ELR (cell line): ENCODE data around the gene TIMM8A.

Source experiments
- DNase-seq: peaks from one replicate; pipeline ENCODE4 v3.0.0-alpha.2; 2015; ENCODE audit warnings: low read depth

Gene TIMM8A, protein sequence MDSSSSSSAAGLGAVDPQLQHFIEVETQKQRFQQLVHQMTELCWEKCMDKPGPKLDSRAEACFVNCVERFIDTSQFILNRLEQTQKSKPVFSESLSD

DNA sequence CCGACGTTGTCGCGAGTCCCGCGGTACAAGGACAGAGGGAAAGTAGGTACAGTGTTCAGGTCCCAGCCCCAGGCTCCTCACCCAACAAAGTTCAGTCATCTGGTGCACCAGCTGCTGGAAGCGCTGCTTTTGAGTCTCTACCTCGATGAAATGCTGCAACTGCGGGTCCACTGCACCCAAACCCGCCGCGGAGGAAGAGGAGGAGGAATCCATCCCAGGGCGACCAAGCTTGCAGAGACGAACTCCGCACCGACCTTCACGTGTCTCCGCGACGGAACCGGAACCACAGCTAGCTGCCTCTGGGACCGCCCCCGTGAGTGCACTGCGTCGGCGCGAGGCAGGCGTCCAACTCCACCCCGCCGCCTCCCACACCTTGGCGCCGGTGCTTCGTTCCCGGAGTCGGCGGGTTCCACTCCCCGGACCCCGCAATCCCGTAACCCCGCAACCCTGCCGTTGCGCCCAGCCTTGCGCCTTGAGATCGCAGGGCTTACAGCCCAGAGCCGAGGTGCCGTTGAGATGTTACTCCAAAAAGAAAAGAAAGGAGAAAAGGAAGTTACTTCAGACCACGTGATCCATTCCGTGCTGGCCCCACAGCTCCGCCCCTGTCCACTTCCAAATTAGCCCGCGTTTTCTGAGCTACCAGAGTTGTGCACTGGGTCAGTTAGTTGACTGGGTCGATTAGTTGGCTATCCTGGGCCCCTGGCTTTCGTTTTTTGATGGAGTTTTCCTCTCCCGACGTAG lies at the start of gene TIMM8A:
TIMM8A (minus strand) TSS at position 291 of the 741 bp plus-strand sequence; CDS start at position 213, 78 bp downstream.
- peak; percentile 85 for DNase-seq

DNA sequence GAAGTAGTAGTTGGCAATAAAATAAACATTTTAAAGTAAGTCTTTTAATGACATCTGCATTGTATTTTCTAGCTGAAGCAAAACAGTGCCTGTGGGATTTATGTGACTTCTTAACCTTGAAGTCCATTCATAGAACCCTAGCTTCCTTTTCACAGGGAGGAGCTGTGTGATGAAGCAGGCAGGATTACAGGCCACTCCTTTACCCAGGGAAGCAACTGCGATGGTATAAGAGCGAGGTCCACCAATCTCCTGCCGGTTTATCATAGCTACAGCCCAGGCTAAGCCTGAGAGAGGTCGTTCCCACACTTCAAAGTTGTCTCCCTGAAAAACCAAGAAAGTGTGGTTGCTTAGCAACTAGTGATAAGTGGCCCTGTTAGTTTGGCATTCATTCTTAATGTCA lies 49.2 kb upstream of the TIMM8A start:
- DNase-seq = peak; percentile 40

DNA sequence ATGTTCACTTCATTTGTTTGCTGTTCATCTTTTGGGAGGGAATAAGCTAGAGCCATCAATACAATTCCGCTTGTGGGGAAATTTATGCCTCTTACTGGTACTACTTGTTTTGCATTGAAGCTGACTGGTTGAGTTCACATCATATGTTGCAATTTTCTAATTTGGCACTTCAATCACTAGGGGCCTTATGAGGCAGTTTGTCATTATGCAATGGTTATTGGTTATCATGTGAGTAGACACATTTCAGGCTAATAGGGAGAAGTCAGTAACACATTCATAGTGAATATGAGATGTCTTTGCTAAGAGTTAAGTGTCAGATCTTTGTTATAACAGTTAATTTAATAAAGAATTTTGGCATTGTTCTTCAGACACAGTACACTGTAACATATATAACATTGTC lies 47.2 kb upstream of the TIMM8A start:
- no peak for DNase-seq

DNA sequence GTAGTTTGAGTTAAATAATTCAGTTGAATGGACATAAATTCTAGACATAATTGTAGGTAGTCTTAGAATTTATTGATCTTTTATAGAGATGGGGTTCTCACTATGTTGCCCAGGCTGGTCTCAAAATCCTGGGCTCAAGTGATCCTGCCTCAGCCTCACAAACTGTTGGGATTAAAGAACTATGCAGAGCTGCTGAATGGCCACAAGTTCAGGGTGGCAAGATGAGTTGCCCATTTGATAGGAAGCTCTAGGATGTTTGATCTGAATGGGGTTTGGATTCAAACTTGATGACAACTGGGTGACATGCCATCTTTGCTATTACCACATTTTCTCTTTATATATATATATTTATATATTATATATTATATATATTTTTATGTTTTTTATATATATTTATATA lies 45.8 kb upstream of the TIMM8A start:
- DNase-seq = no peak

DNA sequence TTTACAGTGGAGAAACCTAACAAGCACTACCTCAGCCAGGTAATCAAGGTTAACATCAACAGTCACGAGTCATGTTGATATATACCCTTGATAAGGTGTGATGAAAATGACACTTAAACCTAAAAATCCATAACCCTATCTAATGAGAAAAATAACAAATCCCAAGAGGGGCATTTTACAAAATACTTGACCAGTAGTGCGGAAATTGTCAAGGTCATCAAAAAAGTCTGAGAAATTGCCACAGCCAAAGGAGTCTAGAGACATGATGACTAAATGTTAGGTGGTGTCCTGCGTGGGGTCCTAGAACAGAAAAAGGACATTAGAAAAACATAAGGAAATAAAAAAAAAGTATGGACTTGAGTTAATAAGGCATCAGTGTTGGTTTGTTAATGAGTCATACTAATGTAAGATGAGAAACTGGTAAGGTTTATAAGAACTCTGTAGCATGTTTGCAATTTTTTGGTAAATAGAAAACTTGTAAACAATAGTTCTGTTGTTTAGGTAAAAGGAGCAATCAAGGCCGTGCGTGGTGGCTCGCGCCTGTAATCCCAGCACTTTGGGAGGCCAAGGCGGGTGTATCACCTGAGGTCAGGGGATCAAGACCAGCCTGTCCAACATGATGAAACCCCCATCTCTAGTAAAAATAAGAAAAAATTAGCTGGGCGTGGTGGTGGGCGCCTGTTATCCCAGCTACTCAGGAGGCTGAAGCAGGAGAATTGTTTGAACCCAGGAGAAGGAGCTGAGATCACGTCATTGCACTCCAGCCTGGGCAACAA lies 45.2 kb upstream of the TIMM8A start:
- DNase-seq = peak; percentile 40

DNA sequence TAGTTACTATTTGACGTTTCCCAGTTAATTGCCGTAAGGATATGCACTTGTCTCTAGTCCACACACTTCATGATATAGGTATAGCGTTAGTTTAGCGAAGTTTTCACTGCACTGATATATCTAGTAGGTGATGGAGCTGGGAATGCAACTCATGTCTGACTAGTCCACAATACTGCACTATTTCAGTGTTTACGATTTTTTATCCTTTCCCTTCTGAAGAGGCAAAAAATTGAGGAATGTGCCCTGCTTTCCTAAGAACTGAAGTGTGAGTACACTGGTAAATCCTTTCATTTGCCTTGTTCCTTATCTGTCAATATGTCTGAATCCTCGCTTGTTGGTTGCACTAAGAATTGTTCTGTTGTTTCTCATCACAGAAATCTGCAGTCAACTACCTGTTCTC lies 43.3 kb upstream of the TIMM8A start:
- no peak for DNase-seq

DNA sequence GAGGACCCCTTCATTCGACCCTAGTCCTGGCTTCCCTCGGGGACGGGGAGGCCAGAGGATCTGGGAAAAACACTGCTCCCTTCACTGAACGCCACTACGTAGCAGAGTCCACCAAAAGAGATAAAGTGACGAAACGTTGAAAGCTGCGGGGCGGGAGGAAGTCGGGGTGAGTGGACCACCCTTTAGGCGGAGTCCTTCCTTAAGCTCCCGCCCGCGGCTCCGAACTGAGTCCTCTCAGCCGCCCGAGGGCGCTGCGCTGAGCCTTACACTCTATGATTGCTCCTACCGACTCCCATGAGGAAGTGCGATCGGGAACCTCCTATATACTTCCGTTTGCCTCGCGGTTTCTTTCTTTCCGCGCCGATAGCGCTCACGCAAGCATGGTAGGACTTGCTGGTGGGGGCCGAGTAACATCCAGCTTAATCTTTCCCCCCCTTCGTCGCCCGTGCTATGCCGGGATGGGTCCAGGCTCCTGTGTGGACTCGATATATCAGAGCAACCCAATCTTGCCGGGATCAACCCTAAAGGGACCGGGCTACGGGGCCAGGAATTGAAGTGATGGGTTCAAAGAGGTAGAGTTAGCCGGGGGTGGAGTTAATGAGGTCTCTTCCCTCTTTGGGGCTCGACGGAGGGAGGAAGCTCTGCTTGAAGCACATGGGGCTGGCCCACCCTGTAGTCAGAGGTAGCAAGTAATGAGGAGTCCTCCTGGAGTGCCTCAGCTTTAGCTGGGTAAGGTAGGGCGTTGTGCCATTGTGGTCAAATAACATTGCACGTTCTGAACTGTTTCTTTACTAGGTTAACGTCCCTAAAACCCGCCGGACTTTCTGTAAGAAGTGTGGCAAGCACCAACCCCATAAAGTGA lies 42.4 kb upstream of the TIMM8A start, which contains the start of gene RPL36A:
RPL36A (plus strand) TSS at position 348 of the 862 bp plus-strand sequence; CDS start at position 381, 33 bp downstream.
- peak; percentile 94 for DNase-seq

DNA sequence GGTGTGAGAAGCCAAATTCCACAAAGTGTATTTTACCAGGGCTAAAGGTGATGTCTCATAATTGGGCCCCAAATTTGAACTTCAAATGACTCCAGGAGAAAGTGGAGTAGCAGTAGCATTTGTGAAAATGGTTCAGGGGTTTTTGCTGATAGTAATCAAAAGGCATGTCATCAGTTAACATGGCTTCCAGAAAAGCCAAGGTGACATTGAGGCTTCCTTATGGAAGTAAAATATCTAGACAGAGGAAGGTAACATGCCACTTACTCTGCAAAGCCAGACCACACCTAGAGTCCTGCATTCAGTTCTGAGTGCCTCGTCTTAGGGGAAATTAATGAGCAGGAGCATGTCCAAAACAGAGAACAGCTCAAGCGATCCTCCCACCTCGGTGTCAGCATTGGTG lies 40.1 kb upstream of the TIMM8A start:
- DNase-seq = no peak

DNA sequence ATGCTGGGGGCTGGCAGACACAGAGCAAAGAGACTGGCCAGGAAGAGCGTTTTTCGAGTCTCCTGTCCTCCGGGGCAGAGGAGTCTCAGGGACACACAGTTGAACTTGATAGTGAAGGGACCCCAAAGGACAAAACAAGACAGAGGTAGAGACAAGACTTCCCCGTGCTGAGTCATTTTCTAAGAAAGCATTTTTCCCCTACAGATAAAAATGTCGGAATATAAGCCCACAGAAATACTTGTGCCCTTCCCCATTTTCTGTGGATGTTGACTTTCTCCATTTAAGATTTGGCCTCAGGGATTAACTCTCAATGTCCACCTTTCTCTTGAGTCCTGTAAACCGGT lies 38.0 kb upstream of the TIMM8A start:
- DNase-seq = no peak

DNA sequence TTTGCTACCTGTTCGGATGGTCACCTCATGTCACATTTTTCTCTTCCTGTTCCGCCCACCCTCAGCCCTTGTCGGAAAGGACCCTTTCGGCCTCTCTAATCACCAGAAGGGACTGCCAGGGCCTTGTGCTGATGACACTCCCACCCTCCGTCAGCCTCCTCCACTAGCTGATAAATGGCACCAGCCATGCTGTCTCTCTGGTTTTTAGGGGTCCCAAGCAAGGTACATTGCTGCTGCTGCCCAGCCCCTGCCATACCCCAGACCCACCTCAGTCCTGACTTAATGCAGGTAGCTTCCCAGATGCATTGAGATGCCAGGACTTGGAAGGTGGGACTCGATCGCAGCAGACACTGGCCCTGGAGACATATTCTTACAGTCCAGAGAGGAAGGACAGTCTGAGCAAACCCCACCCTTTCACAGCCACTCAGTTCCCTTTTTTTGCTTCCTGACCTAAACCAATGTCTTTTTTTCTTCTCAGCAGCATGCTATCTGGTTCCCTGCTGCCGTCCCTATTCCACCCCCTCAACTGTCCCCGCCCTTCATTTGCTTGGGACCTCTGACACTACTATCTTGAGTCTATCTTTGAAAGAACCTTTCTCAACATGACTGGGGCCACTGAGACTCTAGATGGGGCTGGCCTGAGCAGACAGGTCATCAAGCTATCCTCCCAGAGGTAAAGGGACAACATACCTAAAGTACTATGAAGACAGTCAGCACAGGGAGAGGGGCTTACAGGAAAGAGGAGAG lies 37.4 kb upstream of the TIMM8A start, which contains the start of gene BTK:
BTK (minus strand) TSS at position 397 of the 747 bp plus-strand sequence. CDS start 10,907 bp downstream, outside the sequence.
- no peak for DNase-seq

DNA sequence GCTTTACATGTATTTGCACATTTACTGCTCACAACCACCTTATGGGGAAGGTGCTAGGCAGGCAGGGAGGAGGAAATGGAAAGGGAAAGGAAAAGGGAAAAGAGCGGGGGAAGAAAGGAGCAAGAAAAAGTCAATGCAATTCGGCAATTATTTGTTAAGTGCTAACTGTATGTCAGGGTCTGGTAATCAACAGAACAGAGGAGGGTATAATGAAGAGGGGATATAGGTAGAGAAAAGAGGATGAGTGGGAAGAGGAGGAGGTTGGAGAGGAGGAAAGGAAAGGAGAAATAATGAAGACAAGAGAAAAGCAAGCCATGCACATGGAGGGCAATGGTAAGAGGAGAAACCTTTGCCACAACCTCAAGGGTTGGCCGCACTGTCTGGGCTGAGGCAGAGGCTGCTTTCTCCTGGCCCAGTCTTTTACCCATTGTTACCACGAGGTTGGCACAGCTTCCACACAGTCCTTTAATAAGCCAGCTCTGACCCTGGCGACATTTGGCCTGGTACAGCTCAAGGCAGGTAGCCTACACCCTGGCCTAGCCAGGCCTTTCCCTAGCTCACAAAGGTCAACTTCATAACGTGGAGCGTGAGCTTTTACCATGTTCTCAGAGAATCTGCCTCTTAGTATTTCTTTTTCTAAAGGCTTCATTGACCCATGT lies 36.6 kb upstream of the TIMM8A start:
- DNase-seq = no peak

DNA sequence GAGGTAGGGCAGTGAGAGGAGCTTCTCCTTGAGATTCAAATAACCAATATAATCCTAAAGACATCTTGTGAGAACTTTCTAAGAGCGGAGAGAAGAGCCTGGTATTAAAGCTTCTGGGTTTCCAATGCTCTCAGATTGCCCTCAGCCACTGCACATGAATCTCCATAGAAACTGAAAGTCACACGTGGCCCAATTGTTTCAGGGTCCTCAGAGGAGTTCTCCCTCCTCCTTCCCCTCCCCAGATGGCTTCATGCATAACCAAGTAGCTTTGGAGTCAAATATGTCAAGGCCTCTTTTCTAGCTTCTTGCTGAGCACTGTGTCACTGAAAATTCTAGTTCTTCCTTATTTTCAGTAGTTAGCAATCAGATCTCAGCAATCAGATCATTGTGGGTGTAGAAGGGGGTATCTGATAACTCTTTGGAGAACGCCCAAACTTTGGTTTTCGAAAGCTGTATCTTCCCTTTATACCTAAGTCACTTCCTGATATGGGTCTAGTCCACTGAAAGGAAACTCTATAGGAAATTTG lies 35.2 kb upstream of the TIMM8A start:
- DNase-seq = no peak

DNA sequence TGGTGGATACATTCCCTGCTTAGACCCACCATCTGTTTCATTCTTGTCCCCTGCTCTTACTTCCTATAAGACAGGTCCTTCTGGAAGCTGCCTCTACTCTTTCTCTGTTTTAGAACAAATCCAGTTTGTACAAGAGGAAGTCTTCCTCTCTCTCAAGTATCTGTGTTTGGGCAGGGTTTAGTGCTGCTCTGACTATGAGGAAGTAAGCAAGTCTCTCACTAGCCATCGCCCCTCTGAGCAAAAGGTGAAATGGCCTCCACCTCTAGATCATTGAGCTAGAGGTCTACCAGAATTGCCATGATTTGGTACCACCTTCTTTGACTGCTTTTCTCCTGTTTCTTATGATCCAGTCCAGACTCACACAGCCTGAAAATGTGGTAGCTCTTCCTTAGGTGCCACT lies 29.0 kb upstream of the TIMM8A start:
- no peak for DNase-seq

DNA sequence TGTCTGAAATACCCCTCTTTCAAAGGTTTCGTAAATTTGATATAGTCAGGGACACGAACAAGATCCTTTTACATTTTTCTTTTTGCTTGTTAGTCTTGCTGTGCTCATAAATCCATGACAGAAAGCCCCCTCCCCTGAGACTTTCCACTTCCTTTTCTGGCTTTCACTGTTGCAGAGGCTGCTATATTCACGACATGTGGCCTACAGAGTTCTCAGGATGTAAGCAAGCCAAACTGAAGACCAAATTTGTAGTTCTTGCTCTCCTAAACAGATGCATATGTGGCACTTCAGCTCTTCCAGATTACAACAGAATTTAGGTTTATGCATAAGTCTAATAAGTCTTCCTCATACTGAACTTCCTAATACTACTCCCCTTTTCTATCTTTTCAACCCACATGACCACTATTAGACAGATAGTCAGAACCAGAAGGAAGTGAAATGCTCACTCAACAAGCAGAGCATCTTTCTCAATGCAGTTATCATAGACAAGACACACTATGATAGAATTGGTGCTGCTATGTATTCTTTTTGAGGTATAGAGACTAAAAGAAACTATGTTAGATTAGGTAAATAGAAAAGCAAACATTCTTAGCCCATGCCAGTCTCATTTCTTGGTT lies 22.5 kb upstream of the TIMM8A start:
- DNase-seq = no peak

DNA sequence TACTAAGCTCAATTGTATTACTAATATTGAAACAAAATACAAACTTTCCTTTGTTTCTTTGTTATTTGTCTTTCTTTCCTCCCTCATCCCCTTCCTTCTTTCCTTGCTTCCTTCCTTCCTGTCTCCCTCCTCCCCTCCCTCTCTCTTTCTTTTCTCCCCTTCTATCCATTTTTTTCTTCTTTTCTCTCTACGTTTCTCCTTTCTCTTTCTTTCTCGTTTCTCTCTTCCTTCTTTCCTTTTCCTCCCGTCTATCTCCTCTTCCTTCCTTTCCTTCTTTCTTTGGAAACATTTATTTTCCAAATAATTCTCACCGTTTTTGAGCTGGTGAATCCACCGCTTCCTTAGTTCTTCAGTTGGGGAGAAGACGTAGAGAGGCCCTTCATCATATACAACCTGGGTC lies 21.1 kb upstream of the TIMM8A start:
- no peak for DNase-seq

DNA sequence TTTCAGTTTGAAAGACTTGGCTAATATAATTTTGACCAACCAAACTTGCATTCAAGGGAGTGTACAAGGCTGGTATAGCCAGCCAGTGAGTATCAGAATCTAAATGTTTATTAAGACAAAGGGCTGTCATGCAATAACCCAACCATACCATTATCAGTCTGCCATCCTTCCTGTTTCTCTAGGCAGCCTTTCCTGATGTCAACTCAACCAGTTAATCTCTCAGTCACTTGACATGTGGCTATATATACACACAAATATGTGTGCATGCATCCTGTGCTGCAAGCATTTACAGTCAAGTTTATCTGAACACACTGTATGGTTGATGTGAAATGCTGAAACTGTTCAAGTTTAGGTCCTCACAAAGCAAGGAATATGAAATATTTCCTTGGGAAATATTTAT lies 20.3 kb upstream of the TIMM8A start:
- DNase-seq = no peak

DNA sequence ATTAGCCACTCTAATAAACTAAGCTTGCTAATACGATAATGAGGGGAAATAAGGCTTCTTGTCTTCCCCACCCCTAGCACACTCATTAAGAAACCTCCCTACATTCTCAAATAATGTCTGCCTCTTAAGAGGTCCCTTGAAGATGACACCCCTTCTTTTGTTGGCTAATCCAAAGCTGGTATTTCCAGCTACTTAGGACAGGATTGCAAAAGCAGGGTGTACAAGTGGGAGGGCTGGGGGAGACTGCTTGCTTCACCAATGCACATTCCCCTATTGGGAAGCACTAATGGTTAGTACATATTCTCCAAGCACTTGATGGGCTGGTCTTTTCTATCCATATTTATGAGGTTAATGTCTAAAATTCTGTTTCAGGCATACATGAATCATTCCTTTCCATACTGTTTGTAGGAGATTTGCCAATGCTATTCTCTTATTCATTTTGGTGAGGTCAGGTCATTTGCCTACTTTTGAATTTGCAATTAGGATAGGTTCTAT lies 16.8 kb upstream of the TIMM8A start:
- DNase-seq = no peak

DNA sequence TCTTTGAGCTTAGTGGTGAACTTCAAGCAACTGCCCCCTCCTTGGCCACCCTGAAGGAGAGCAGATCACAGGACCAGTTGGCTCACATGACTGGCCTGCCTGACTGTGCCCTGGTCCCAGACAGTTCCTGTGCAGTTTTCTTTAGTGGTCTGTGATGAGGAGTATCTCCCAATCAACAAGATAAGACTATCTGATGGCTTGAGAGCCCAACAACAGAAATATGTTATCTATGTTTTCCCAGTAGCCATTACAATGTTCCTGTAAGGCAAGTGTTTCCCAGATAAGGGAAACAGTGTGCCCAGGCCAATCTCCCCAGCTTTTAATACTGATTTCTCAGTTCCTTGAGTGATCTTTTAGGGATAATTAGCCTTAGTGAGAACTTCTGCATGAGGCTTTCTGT lies 14.2 kb upstream of the TIMM8A start:
- no peak for DNase-seq

DNA sequence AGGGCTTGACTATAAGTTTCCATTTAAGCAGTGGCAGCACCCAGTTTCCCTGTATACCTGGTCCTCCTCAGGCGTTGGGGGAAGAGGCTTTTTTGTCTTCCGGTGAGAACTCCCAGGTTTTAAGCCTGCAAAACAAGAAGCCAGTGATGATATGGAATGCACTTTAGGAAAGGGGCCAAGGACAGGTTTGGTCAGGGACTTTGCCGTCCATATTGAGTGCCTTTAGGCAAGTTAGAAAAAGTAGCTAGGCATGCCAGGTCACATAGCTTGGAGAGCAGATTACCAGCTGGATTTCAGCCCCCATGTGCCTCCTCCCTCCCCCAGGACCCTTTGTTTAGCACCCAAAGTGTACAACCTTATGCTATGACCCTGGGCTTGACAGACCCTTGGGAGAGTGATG lies 13.6 kb upstream of the TIMM8A start:
- DNase-seq = no peak

DNA sequence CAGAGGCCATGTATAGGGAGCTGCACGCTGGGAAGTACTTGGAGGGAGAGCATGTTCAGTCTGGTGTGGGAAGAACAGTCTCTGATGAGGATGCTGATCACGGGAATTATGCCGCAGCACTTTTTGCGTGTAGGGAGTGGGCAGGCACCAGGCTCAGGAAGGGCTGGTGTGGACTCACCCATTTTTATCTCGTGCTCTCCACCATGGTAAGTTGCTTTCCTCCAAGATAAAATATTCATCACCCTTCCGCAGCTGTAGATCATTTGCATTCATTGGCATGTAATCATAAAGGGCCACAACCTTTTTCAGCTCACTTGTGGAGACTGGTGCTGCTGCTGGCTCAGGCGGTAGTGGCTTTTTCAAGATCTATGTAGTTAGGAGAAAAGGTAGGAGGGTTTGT lies 11.8 kb upstream of the TIMM8A start:
- no peak for DNase-seq
